GM21737 (cell line): ENCODE results near the gene PTS.
"Not testable (repeated sequence)": the region's sequence is repeated elsewhere in the genome, so short reads cannot be mapped to it uniquely, and the experiment has no call there.

Source experiments
- ATAC-seq: cut with Tn5 transposase; IDR thresholded peaks from one replicate; pipeline ENCODE4 v1.9.1; 2021; ENCODE audit warnings: mild to moderate bottlenecking, moderate library complexity; ENCODE audit not compliant: unreplicated experiment

Gene PTS

GRCh38 chr11:112226062-112226830 is at the start of gene PTS:
Gene PTS (plus strand): TSS chr11:112226428. CDS start chr11:112226444, 16 bp downstream.
- ATAC-seq, result peak; percentile 98

GRCh38 chr11:112177589-112177988 is 48.6 kb upstream of the PTS start:
- ATAC-seq, result no peak

GRCh38 chr11:112178428-112178827 is 47.8 kb upstream of the PTS start:
- no peak for ATAC-seq

DNA sequence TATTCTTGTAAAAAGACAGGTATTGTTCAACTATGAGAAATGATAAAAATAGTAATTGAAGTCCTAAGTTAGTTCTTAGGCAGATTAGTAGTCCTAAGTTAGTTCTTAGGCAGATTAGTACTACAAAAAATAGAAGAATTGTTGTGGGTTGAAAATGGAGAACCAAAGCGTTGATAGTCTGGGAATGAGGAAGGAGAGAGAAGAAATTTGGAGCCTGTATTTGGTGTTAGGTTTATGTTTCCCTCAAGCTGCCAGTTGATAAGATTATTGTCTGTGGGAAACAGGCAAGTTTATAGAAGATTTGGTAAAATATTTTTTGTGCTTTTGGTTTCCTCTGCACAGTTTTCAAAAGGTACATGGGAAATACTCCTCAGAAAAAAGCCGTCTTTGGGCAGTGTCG is 47.3 kb upstream of the PTS start:
- ATAC-seq, result no peak

DNA sequence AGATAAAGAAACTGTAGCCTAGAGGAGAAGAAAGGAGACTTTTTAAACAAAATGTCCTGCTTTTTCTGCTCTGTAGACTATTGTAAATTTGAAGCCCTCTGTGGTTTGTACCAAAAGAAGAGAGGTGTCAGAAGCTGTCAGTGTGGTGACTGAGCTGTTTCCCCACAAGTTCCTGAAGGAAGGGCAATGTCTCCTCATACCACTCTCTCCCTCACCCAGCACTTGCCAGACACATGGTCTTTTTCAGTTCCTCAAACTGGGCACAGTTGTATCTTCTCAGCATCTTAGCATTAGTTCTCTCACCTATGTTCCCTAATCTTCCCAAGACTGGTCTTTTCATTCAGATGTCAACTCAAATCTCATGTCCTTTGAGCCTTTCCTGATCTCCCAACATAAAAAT is 46.6 kb upstream of the PTS start:
- no peak for ATAC-seq

DNA sequence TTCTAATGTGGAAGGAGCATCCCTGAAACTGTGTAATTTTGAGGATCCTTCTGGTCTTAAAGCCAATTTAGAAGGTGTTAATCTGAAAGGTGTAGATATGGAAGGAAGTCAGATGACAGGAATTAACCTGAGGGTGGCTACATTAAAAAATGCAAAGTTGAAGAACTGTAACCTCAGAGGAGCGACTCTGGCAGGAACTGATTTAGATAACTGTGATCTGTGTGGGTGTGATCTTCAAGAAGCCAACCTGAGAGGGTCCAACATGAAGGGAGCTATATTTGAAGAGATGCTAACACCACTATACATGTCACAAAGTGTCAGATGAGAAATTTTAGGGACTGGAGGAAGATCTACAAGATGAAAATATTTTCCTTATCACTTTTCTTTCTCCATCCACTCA is 43.4 kb upstream of the PTS start:
- no peak for ATAC-seq

DNA sequence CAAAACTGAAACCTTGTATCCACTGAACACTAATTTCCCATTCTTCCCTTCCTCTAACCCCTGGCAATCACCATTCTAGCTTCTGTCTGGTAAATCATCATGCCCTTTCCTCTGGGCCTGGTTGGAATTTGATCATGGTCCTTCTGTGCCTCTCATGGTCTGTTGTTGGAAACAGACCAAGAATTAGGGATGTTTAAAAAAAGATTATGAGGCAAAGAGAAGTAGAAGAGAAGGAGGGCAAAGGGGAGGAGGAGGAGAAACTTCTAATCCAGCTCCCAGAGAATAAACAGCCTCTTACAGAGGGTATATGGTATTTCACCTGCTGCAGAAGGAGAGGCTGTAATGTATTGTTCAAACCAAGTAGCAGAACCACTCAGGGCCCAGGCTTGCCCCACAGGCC is 40.3 kb upstream of the PTS start:
- ATAC-seq, result no peak

DNA sequence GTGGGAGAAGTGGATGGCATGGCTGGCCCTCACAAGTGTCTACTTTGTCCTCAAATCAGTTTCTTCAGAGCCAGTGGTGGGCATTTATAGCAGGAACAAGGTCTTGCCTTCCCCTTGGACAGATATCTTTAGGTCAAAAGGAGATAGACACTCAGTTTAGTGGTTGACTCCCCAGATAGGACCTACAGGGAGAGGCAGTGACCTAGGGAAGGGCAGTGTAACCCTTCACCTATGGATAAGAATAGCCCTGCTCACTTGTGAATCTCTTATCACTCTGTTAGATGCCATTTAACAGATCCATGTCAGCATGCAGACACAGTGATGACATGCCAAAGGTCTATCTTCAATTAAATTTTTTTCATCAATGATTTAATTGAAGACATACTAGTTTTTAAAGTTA is 39.9 kb upstream of the PTS start:
- ATAC-seq, result no peak

DNA sequence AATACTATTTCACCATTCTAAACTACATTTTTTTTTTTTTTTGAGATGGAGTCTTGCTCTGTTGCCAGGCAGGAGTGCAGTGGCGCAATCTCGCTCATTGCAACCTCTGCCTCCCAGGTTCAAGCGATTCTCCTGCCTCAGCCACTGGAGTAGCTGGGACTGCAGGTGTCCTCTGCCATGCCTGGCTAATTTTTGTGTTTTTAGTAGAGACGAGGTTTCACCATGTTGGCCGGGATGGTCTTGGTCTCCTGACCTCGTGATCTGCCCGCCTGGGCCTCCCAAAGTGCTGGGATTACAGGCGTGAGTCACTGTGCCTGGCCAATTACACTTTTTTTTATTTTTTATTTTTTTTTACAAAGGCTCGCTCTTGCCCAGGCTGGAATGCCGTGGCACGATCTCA is 31.1 kb upstream of the PTS start:
- ATAC-seq, result not testable (repeated sequence)

DNA sequence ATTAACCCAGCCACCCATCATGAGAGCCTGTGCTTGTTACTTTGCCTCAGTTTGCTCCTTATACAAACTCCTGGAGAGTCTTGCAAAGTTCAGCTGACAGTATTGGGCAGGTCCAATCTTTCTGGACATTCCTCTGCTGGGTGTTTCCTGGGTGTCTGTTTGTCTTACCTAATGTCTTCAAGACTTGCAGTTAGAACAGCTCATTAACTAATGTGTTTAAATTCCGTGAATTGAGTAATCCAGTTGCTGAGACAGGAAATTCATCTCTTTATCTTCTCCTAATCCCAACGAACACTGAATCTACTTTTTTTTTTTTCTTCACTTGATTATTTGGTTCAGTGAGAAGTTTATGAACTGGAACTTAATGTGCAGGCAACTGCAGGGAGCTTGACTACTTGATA is 30.3 kb upstream of the PTS start:
- no peak for ATAC-seq

GRCh38 chr11:112196519-112197087 is 29.6 kb upstream of the PTS start:
- ATAC-seq, result no peak

DNA sequence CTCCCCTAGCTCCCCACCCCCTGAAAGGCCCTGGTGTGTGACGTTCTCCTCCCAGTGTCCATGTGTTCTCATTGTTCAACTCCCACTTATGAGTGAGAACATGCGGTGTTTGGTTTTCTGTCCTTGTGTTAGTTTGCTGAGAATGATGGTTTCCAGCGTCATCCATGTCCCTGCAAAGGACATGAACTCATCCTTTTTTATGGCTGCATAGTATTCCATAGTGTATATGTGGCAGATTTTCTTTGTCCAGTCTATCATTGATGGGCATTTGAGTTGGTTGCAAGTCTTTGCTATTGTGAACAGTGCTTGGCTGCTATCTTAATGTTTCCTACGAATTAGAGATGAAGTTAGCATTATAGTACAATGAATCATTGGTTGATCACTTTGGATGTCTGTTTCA is 27.1 kb upstream of the PTS start:
- ATAC-seq, result not testable (repeated sequence)

GRCh38 chr11:112200252-112200651 is 26.0 kb upstream of the PTS start:
- ATAC-seq, result no peak

GRCh38 chr11:112206071-112206470 is 20.2 kb upstream of the PTS start:
- ATAC-seq, result no peak

DNA sequence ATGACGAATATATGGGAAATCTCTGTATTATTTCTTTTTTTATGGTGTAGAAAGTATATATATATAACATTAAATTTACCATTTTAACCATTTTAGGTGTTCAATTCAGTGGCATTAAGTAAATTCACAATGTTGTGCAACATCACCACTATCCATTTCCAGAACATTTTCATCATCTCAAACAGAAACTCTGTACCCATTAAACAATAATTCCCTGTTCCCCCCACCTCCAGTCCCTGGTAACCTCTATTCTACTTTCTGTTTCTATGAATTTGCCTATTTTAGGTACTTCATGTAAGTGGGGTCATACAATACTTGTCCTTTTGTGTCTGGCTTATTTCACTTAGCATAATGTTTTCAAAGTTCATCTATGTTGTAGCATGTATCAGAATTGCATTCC is 15.3 kb upstream of the PTS start:
- ATAC-seq, result no peak

DNA sequence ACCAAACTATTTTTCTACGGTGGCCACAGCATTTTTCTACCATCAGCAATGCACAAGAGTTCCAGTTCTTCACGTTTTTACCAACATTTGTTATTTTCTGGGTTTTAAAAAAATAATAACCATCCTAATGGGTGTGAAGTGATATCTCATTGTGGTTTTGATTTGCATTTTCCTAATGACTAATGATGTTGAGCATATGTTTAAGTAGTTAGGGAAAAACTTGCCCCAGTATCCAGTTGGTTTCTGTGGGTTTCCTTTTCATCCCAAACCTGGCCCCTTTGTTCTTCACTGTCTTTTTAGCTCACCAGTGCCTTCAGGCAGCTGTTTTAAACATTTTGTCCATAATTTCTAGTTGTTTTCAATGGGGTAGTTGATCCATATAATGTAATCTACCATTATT is 14.7 kb upstream of the PTS start:
- no peak for ATAC-seq

DNA sequence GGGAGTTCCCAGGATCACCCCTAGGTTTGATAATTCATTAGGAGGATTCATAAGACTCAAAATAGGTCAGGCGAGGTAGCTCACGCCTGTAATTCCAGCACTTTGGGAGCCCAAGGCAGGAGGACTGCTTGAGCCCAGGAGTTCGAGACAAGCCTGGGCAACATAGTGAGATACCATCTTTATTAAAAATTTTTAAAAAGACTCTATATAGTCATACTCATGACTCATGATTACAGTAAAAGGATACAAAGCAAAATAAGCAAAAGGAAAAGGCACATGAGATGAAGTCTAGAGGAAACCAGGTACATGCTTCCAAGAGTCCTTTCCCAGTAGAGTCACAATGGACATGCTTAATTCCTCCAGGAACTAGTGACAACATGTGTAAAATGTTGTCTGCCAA is 13.9 kb upstream of the PTS start:
- ATAC-seq, result no peak

DNA sequence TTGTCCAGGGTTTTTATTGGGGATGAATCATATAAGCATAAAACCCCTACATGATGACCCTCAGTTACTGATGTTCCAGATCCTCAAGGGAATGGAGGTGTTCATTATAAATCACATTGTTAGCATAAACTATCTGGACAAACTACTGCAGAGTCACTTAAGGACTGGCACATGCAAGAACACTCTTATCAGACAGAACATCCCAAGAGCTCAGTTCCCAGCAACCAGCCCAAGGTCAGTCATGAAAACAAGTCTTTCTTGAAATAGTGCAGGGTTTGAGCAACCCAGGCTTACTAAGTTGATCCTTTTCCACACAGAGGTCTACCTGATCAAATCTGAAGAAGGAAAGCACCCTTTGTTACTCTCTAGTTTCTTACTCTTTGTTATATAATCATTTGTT is 13.5 kb upstream of the PTS start:
- no peak for ATAC-seq

GRCh38 chr11:112213753-112214152 is 12.5 kb upstream of the PTS start:
- no peak for ATAC-seq

DNA sequence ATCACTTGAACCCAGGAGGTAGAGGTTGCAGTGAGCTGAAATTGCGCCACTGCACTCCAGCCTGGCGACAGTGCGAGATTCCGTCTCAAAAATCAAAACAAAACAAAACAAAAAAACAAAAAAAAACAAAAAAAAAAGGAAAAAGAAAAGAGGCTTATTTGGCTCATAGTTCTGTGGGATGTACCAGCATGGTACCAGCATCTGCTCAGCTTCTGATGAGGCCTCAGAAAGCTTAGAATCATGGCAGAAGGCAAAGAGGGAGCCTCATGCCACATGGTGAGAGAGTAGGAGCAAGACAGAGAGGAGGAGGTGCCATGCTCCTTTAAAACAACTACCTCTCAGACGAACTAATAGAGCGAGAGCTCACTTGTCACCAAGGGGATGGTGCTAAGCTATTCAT is 10.6 kb upstream of the PTS start:
- ATAC-seq, result no peak

DNA sequence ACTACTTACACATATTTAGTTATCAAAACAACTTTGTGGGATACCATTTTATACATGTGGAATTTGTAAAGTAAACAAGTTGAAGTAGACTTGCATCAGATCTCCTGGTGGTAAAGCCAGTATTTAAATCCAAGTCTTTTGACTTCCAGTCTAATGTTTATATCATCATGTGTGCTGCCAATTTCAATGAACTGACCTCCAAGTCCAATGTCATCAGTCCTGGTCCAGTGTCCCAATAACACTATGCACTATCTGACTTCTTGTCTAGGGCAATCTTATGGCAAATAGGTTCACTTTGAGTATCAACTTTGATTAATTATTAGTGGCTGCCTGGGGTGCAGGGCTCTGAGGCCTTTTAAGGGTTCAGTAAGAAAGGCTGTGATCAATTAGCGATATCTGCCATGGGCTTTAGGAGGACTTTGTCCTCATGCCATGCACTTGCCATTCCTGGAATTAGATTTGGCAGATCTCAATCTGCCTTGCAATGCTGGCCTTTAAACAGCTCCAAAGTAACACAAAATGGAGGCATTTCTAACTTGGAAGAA is 9.6 kb upstream of the PTS start:
- ATAC-seq, result no peak

GRCh38 chr11:112219476-112220232 is 6.6 kb upstream of the PTS start:
- ATAC-seq, result peak; percentile 92
